GM21737 (cell line): Measurements from ENCODE around the gene IFNGR2.
"Not testable (repeated sequence)": the region's sequence is repeated elsewhere in the genome, so short reads cannot be mapped to it uniquely, and the experiment has no call there.

Experiments
- ATAC-seq: cut with Tn5 transposase; IDR thresholded peaks from one replicate; pipeline ENCODE4 v1.9.1; 2021; ENCODE audit warnings: mild to moderate bottlenecking, moderate library complexity; ENCODE audit not compliant: unreplicated experiment

Gene IFNGR2

DNA sequence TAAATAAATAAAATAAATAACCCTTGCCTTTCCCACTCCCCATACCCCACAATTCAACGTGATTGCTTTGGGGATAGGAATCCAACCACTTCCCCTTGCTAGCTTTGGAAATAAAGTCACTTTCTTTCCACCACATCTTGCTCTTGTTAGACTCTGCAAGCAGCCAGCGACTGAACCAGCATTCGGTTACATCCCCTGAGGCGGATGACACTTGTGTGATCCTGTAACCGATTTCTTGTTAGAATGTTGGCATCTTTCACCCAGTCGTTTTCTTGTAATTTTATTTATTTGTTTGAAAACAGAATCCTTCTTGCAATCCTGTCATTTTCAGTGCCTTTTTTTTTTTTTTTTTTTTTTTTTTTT, 1.6 kb upstream of the IFNGR2 start:
- no peak for ATAC-seq

DNA sequence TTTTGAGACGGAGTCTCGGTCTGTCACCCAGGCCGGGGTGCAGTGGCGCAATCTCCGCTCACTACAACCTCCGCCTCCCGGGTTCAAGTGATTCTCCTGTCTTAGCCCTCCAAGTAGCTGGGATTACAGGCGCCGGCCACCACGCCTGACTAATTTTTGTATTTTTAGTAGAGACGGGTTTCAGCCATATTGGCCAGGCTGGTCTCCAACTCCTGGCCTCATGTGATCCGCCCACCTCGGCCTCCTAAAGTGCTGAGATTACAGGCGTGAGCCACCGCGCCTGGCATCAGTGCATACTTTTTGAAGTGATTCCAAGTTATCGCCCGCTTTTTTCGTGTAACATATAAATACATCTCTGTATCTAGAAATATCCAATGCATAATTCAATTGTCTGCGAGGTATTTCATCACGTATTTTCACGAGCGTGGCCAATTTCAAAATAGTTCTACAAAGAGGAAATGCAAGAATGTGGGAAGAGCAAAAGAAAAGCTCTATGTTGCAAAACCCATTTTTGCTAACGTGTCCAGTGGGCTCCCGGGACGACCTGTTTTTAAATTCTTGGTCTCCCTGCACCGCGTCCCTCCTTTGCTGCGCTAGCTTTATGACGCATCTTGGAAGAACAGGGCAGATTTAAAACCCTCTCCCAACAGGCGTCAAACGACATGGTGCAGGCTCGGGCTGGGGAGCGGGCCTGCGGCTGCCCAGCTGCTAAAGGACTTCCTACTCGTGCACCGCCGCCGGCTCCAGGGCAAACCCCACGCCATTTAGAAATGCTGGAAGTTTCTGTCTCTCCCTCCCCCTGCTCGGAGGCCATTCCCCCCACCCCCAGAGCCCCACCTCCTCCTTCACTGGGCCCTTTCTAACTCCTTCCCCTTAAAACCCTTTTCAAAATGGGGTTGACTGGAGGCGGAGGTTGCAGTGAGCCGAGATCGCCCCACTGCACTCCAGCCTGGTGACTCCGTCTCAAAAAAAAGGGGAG, 923 bp upstream of the IFNGR2 start:
- peak; percentile 18 for ATAC-seq

GRCh38 chr21:33403786-33404585, 773 bp downstream of the IFNGR2 start:
- ATAC-seq = peak; percentile 34

- no peak for ATAC-seq
These were observed 3.3 kb downstream of the IFNGR2 start for GRCh38 chr21:33406493-33406892.

GRCh38 chr21:33411949-33412430, 8.8 kb downstream of the IFNGR2 start:
- ATAC-seq = no peak

DNA sequence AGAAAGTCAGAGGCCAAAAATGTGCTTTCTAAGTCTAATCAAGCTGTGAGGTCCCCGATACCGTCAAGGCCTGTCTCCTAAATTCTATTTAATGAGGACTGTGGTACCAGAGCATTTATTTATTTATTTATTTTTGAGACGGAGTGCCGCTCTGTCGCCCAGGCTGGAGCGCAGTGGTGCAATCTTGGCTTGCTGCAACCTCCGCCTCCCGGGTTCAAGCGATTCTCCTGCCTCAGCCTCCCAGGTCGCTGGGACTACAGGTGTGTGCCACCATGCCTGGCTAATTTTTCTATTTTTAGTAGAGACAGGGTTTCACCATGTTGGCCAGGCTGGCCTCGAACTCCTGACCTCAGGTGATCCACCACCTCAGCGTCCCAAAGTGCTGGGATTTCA, 9.2 kb downstream of the IFNGR2 start:
- ATAC-seq = not testable (repeated sequence)

GRCh38 chr21:33412832-33413519, 9.8 kb downstream of the IFNGR2 start:
- peak; percentile 60 for ATAC-seq

- ATAC-seq = no peak
These were observed 10.9 kb downstream of the IFNGR2 start for GRCh38 chr21:33414068-33414467.

DNA sequence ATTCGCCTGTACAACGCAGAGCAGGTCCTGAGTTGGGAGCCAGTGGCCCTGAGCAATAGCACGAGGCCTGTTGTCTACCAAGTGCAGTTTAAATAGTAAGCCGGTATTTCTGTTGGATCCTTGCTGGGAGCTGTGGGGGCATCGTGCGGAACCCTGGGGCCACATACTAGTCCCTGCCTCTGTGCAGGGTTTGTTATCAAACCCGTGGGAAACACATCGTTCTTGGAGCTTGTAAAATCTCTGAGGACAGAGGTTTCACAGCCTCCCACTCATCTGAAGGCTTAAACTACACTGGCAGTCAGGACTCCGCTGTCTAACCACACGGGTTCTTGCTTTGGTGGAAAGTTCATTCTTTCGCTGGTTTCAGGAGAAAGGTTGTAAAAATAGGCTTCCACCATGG, 11.7 kb downstream of the IFNGR2 start:
- ATAC-seq = no peak

GRCh38 chr21:33418691-33419090, 15.5 kb downstream of the IFNGR2 start:
- no peak for ATAC-seq

DNA sequence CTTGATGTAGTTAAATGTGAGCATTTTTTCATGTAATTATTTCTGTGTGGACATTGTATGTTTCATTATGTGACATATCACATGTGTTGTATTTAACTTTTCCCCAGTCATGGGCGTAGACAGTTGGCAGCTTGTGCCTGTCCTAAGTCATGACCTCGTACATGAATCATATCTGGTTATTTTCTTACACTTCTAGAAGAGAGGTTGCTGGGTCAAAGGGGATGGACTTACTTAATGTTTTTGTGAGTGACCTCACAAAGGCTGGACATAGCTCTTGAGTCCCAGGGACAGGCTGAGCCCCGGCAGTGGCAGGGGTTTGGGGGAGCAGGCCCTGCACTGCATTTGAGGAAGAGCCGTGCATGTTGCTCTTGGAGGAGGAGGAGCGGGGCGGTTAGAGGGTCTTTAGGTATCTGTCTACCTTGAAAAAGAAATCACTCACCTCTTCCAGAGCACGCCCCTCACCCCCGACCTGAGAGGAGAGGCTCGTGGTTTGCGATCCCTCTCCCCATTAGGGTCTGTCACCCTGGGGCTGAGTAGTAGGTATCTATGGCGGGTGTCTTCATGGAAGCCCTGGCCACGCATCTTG, 16.4 kb downstream of the IFNGR2 start:
- ATAC-seq = no peak

- no peak for ATAC-seq
These were observed 18.6 kb downstream of the IFNGR2 start for GRCh38 chr21:33421713-33422393.

- no peak for ATAC-seq
These were observed 21.0 kb downstream of the IFNGR2 start for GRCh38 chr21:33424214-33424613.

- ATAC-seq = no peak
These were observed 22.6 kb downstream of the IFNGR2 start for GRCh38 chr21:33425825-33426224.

DNA sequence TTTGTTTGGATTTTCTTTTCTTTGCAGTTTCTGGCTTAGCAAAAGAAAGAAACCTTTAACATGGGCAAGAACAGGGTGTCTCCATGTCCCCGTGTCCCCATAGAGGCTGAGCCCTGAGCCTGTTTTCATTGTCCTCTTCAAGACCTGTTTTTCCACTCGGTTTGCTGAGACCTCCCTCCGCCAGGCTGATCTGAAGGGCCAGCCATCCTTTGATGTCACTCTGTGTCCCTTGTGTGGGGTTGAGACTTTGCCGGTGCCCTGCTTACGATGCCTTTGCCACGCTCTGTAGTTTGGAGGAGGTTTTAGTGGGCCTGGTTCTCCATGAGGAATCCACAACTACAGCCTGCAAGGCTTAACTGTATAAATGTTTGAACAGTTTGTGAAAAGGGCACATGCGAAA, 23.8 kb downstream of the IFNGR2 start:
- no peak for ATAC-seq

- ATAC-seq = no peak
These were observed 25.5 kb downstream of the IFNGR2 start for GRCh38 chr21:33428669-33429068.

- no peak for ATAC-seq
These were observed 27.6 kb downstream of the IFNGR2 start for GRCh38 chr21:33430858-33431257.

GRCh38 chr21:33432496-33432895, 29.3 kb downstream of the IFNGR2 start:
- no peak for ATAC-seq

DNA sequence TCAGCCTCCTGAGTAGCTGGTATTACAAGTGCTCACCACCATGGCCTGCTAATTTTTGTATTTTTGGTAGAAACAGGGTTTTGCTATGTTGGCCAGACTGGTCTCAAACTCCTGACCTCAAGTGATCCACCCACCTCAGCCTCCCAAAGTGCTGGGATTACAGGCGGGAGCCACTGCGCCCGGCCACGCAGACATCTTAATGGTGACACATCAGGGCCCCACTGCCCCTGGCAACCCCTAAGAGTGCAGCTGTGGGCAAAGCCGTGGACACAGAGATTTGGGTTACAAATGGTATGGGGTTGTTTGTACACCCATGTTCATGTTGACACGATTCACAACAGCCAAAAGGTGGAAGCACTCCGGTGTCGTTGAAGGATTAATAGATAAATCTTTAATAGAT, 29.8 kb downstream of the IFNGR2 start:
- ATAC-seq = no peak

DNA sequence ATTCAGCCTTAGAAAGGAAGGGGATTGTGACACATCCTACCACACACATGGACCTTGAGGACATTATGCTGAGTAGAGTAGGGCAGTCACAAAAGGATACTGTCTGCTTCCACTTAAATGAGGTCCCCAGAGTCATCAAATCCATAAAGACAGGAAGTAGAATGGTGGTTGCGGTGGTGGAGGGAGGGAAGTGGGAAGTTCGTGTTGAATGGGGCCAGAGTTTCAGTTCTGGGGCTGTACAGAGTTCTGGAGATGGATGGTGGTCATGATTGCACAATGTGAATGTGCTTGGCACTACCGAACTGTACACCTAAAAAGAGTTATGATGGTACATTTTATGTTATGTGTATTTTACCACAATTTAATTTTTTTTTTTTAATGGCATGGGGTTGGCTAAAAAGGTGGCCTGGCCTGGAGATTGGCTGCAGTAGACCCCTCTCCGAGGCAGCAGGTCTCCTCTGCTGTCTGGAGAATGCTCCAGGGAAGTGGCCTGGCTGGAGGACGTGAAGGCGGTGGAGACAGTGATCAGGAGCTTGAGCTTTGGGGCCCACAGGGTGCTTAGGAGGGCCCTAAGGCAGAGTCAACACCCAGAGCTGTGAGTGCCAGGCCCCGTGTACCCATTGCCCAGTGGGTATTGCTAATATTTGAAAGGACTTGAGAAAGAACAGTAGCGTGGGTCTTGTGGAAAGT, 30.4 kb downstream of the IFNGR2 start:
- ATAC-seq = no peak
